KMS-11 (cell line): Measurements from ENCODE around the gene CPNE1.
A peak's percentile ranks its signal among the peaks of the same experiment; 100 is the strongest.

Experiments used
- H2AFZ ChIP-seq: fragments of 200-600 bp; sonication (generic); 2 replicates; pipeline ENCODE4 v1.6.1; 2016; ENCODE audit warnings: antibody characterized with exemption, mixed run types, low read depth
- H3K27ac ChIP-seq: fragments of 200-600 bp; sonication (generic); 2 replicates; pipeline ENCODE4 v1.6.1; 2016; ENCODE audit warnings: mild to moderate bottlenecking, mixed run types
- H3K27me3 ChIP-seq: fragments of 200-600 bp; sonication (generic); 2 replicates; pipeline ENCODE4 v1.6.1; 2017; ENCODE audit warnings: mild to moderate bottlenecking, low read depth, mixed run types, moderate library complexity; ENCODE audit not compliant: insufficient read depth
- H3K36me3 ChIP-seq: fragments of 200-600 bp; sonication (generic); 2 replicates; pipeline ENCODE4 v1.6.1; 2017; ENCODE audit warnings: mild to moderate bottlenecking, mixed run types; ENCODE audit not compliant: insufficient read depth
- H3K4me1 ChIP-seq: fragments of 200-600 bp; sonication (generic); 2 replicates; pipeline ENCODE4 v1.6.1; 2016; ENCODE audit warnings: mild to moderate bottlenecking, low read depth, mixed run types; ENCODE audit not compliant: poor library complexity, severe bottlenecking
- H3K4me2 ChIP-seq: fragments of 200-600 bp; sonication (generic); 2 replicates; pipeline ENCODE4 v1.7.0; 2016; ENCODE audit warnings: mild to moderate bottlenecking, mixed run types
- H3K4me3 ChIP-seq: fragments of 200-600 bp; sonication (generic); IDR thresholded peaks from 2 replicates; pipeline ENCODE4 v1.6.1; 2017; ENCODE audit warnings: low read depth, low read length, mixed read lengths; ENCODE audit not compliant: insufficient read depth
- H3K79me2 ChIP-seq: fragments of 200-600 bp; sonication (generic); 2 replicates; pipeline ENCODE4 v1.6.1; 2016; ENCODE audit warnings: low read depth, mixed run types; ENCODE audit not compliant: insufficient read depth
- H3K9ac ChIP-seq: fragments of 200-600 bp; sonication (generic); 2 replicates; pipeline ENCODE4 v1.6.1; 2016; ENCODE audit warnings: mild to moderate bottlenecking, mixed run types
- H4K20me1 ChIP-seq: fragments of 200-600 bp; sonication (generic); 2 replicates; pipeline ENCODE4 v1.6.1; 2016; ENCODE audit warnings: mild to moderate bottlenecking, mixed run types; ENCODE audit not compliant: insufficient read depth
- TF ChIP-seq, protein P1 (sequence below): fragments of 200-600 bp; sonication (generic); conservative IDR thresholded peaks from 2 replicates; pipeline ENCODE4 v1.6.1; 2017; ENCODE audit warnings: low read depth, mild to moderate bottlenecking, antibody characterized with exemption, low read length, moderate library complexity, mixed read lengths

The CPNE1 gene

DNA sequence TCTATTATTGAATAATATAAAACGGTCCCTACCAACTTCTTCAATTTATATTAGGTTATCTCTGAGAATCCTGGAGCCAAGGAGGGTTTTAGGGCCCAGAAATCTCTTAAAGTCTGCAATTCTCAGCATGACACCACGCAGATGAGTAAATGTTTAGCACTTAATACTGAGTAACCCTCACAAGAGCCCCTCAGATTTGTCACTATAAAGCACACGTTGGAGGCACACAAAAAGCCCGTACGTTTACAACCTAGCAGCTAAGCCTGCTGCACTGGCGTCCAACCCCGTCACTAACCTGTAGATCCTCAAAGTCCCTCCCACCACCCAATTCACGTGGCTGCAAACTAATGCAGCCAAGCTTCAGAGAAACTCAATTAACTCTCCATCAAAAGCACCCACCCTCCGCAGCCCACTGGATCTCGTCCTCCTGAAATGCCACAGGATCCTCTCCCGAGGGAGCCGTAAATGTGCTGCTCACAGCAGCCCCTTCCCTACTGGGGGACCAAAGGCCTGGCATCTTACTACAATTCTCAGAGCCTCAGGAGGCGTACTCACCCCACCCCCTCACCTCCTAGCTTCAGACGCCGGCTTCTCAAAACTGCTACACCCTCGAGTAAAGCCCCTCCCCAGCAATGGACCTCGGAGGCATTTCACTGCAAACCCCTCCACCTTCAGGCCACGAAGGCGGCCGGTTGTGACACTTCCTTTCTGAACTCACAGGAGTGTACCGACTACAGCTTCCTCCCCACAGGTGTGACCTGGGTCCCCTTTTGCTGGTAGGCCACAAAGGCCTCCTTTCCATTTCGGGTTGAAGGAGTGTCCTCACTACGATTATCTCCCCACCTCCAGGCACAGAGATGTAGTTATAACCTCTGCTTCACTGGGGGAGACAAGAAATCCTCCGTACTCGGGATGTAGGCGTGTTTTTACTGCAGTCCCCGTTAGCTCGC is 909 bp downstream of the CPNE1 start:
- Histone ChIP-seq H3K27me3 (no peaks in the 10 kb centered on the region), H4K20me1 (peaks cover 50% of the 10 kb centered on the region), H3K27ac (peak overlapping the region; percentile 92), H3K9ac (peak overlapping the region; percentile 98), H3K4me3 (peak overlapping the region; percentile 73), H3K36me3 (no peaks in the 10 kb centered on the region), H3K4me1 (peaks cover 45% of the 10 kb centered on the region), H3K4me2 (peak overlapping the region; percentile 80), H2AFZ (peak overlapping the region; percentile 74), H3K79me2 (peaks cover 60% of the 10 kb centered on the region)
- TF ChIP-seq, protein P1, sequence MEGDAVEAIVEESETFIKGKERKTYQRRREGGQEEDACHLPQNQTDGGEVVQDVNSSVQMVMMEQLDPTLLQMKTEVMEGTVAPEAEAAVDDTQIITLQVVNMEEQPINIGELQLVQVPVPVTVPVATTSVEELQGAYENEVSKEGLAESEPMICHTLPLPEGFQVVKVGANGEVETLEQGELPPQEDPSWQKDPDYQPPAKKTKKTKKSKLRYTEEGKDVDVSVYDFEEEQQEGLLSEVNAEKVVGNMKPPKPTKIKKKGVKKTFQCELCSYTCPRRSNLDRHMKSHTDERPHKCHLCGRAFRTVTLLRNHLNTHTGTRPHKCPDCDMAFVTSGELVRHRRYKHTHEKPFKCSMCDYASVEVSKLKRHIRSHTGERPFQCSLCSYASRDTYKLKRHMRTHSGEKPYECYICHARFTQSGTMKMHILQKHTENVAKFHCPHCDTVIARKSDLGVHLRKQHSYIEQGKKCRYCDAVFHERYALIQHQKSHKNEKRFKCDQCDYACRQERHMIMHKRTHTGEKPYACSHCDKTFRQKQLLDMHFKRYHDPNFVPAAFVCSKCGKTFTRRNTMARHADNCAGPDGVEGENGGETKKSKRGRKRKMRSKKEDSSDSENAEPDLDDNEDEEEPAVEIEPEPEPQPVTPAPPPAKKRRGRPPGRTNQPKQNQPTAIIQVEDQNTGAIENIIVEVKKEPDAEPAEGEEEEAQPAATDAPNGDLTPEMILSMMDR, result no peak; the same call in 1 of the 2 replicates

DNA sequence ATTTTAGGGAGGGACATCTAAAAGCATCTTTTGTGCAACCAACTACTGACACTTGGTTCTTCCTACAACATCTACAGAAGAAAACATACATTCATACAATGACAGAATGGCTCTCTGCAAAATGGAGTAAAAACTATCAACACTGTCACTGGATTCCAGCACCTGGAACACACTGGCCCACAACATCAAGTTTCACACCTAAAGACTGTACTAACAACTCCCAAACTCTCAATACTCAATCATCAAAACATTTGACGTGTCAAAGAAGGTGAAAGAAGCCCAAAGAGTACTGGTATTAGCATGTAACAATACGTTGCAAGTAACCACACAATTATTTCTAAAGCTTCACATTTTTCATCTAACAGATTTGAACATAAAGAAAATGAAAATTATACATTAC is 2.1 kb downstream of the CPNE1 start:
- no peaks in the 10 kb centered on the region for H3K36me3 ChIP-seq
- H3K9ac ChIP-seq, result peak overlapping the region; percentile 98; the same call in 1 of the 2 replicates
- no peaks in the 10 kb centered on the region for H3K27me3 ChIP-seq
- TF ChIP-seq, protein P1, result no peak
- peak overlapping the region; percentile 80 for H3K4me2 ChIP-seq
- H3K79me2 ChIP-seq, result peaks cover 73% of the 10 kb centered on the region
- H3K4me1 ChIP-seq, result peaks cover 56% of the 10 kb centered on the region
- H4K20me1 ChIP-seq, result peaks cover 57% of the 10 kb centered on the region
- peak overlapping the region; percentile 92; the same call in 1 of the 2 replicates for H3K27ac ChIP-seq
- H3K4me3 ChIP-seq, result no peak overlapping the region
- H2AFZ ChIP-seq, result no peak overlapping the region

DNA sequence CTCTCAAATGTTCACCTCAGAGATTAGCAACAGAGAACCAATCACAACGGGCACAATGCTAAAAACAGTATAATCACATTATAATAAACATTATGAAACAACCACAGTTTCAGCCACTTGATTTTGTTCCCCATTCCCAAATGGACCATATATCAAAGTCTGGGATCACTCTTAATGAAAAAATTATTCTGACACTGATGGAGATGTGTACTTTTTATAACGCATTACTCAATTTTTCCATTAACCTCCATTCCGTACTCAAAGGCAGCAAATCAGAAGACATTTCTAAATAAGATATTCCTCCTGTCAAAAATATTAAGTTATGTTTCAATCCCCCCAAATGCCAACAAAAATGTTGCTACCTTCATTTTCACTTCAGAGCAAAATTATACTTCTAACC is 2.8 kb downstream of the CPNE1 start:
- H2AFZ ChIP-seq, result no peak overlapping the region
- H3K27ac ChIP-seq, result peak overlapping the region; percentile 4; the same call in 1 of the 2 replicates
- peak overlapping the region; percentile 80 for H3K4me2 ChIP-seq
- peaks cover 63% of the 10 kb centered on the region for H4K20me1 ChIP-seq
- H3K4me1 ChIP-seq, result peaks cover 61% of the 10 kb centered on the region
- TF ChIP-seq, protein P1, result no peak
- peaks cover 79% of the 10 kb centered on the region for H3K79me2 ChIP-seq
- H3K4me3 ChIP-seq, result no peak overlapping the region
- no peaks in the 10 kb centered on the region for H3K27me3 ChIP-seq
- no peaks in the 10 kb centered on the region for H3K36me3 ChIP-seq
- H3K9ac ChIP-seq, result peak overlapping the region; percentile 98; the same call in 1 of the 2 replicates

DNA sequence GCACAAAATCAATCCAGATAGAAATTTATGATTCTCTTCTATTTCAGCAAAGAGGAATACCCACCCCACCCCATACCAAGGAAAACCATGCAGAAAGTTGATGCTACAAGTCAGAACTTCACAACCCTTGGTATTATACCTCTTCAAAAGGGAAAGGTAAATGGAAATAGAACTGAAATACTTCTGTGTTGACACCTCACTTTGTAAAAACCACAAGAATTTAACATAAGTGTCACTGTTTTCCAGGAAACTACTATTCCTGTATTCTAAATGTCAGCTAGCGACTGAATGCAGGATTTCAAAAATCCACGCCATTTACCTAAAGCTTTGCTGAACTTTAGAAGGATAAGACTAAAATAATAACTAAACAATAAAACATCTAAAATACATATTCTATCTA is 3.6 kb downstream of the CPNE1 start:
- TF ChIP-seq, protein P1, result no peak
- H3K27me3 ChIP-seq, result no peaks in the 10 kb centered on the region
- H2AFZ ChIP-seq, result no peak overlapping the region
- no peaks in the 10 kb centered on the region for H3K36me3 ChIP-seq
- peak overlapping the region; percentile 80 for H3K4me2 ChIP-seq
- H3K4me3 ChIP-seq, result no peak overlapping the region
- peak overlapping the region; percentile 4; the same call in 1 of the 2 replicates for H3K27ac ChIP-seq
- peak overlapping the region; percentile 3; the same call in 1 of the 2 replicates for H3K9ac ChIP-seq
- peaks cover 71% of the 10 kb centered on the region for H4K20me1 ChIP-seq
- peaks cover 64% of the 10 kb centered on the region for H3K4me1 ChIP-seq
- H3K79me2 ChIP-seq, result peaks cover 88% of the 10 kb centered on the region
